HepG2 (cell line): ENCODE measurements around the gene FOXRED2. TPM values are rescaled to one million over a fixed set of nuclear protein-coding genes. Genes with fewer than 3 reads are reported as not detected.

Experiments used
- DRAP1 ChIP-seq: IDR thresholded peaks from 2 replicates; pipeline ENCODE4 v1.6.1; 2016; ENCODE audit warnings: missing genetic modification reagents, missing compliant biosample characterization
- ELF1 ChIP-seq: sonication (generic); formaldehyde crosslinking; IDR thresholded peaks from 2 replicates; pipeline ENCODE4 v1.4.0; 2020; ENCODE audit warnings: missing genetic modification reagents
- FOSL1 ChIP-seq: sonication (generic); formaldehyde crosslinking; IDR thresholded peaks from 2 replicates; pipeline ENCODE4 v1.9.0; 2021; ENCODE audit warnings: missing genetic modification reagents, borderline replicate concordance
- HNF1A ChIP-seq, 2 experiments: sonication (generic) in 1 of 2; formaldehyde crosslinking in 1 of 2; IDR thresholded peaks; 2 replicates each; pipeline versions ENCODE4 v1.4.0 to v1.6.1; 2016 to 2020; ENCODE audit warnings: borderline replicate concordance in 1 of 2, low read depth in 1 of 2, mild to moderate bottlenecking in 1 of 2, missing genetic modification reagents in 1 of 2
- LCORL ChIP-seq, 2 experiments: fragments of 450-650 bp in 1 of 2; sonication (generic) in 1 of 2; formaldehyde crosslinking in 1 of 2; IDR thresholded peaks; 2 replicates each; pipeline versions ENCODE4 v1.5.0 to v1.6.1; 2017 to 2020; ENCODE audit warnings: antibody characterized with exemption in 1 of 2, missing genetic modification reagents in 1 of 2
- NONO ChIP-seq, 2 experiments: fragments of 450-650 bp in 1 of 2; sonication (generic) in 1 of 2; formaldehyde crosslinking in 1 of 2; IDR thresholded peaks in 1 of 2; conservative IDR thresholded peaks in 1 of 2; 2 replicates each; pipeline versions ENCODE4 v1.6.1 to v1.8.0; 2017 to 2022; ENCODE audit warnings: mild to moderate bottlenecking in 1 of 2, missing genetic modification reagents in 1 of 2, moderate library complexity in 1 of 2
- PAF1 ChIP-seq: IDR thresholded peaks from 2 replicates; pipeline ENCODE4 v1.6.1; 2016; ENCODE audit warnings: missing genetic modification reagents, missing compliant biosample characterization
- RFXANK ChIP-seq: IDR thresholded peaks from 2 replicates; pipeline ENCODE4 v1.6.1; 2016
- SMYD3 ChIP-seq: sonication (generic); formaldehyde crosslinking; IDR thresholded peaks from 2 replicates; pipeline ENCODE4 v1.8.1; 2023; ENCODE audit warnings: mild to moderate bottlenecking, missing genetic modification reagents
- SP140L ChIP-seq: sonication (generic); formaldehyde crosslinking; IDR thresholded peaks from 2 replicates; pipeline ENCODE4 v1.4.0; 2020; ENCODE audit warnings: missing genetic modification reagents, borderline replicate concordance
- SPEN ChIP-seq: sonication (generic); formaldehyde crosslinking; IDR thresholded peaks from 2 replicates; pipeline ENCODE4 v1.5.1; 2020; ENCODE audit warnings: low read depth, mild to moderate bottlenecking, missing genetic modification reagents
- SSRP1 ChIP-seq: IDR thresholded peaks from 2 replicates; pipeline ENCODE4 v1.6.1; 2016; ENCODE audit warnings: control low read depth
- THYN1 ChIP-seq: sonication (generic); formaldehyde crosslinking; IDR thresholded peaks from 2 replicates; pipeline ENCODE4 v1.8.1; 2023; ENCODE audit warnings: low read depth, mild to moderate bottlenecking, moderate library complexity, missing genetic modification reagents, borderline replicate concordance
- WIZ ChIP-seq: sonication (generic); formaldehyde crosslinking; IDR thresholded peaks from 2 replicates; pipeline ENCODE4 v1.5.1; 2020; ENCODE audit warnings: mild to moderate bottlenecking, missing genetic modification reagents
- ZFP62 ChIP-seq: sonication (generic); formaldehyde crosslinking; IDR thresholded peaks from 2 replicates; pipeline ENCODE4 v1.4.0; 2020; ENCODE audit warnings: missing genetic modification reagents
- ZNF143 ChIP-seq: sonication (generic); formaldehyde crosslinking; IDR thresholded peaks from 2 replicates; pipeline ENCODE4 v1.4.0; 2020; ENCODE audit warnings: missing genetic modification reagents
- ZNF326 ChIP-seq: sonication (generic); formaldehyde crosslinking; IDR thresholded peaks from 2 replicates; pipeline ENCODE4 v1.4.0; 2020; ENCODE audit warnings: missing genetic modification reagents, borderline replicate concordance
- ZNF441 ChIP-seq: sonication (generic); formaldehyde crosslinking; IDR thresholded peaks from 2 replicates; pipeline ENCODE4 v1.7.0; 2021; ENCODE audit warnings: missing genetic modification reagents, borderline replicate concordance
- ZNF678 ChIP-seq: sonication (generic); formaldehyde crosslinking; IDR thresholded peaks from 2 replicates; pipeline ENCODE4 v1.4.0; 2020; ENCODE audit warnings: mild to moderate bottlenecking, missing genetic modification reagents
- ZNF780A ChIP-seq: sonication (generic); formaldehyde crosslinking; IDR thresholded peaks from 2 replicates; pipeline ENCODE4 v1.8.0; 2022; ENCODE audit warnings: mild to moderate bottlenecking, missing genetic modification reagents, moderate library complexity
- ZNF800 ChIP-seq: sonication (generic); formaldehyde crosslinking; IDR thresholded peaks from 2 replicates; pipeline ENCODE4 v1.4.0; 2020; ENCODE audit warnings: missing genetic modification reagents
- polyA plus RNA-seq, 8 experiments: library from polyadenylated mRNA; depleted of rRNA in 3 of 8; stranded (reverse) in 7 of 8; unstranded in 1 of 8; fragments of >200 nt; fragmentation: Illumina TruSeq in 4 of 8; extraction: Trizol in 4 of 8; gene quantifications; 2 replicates each; pipeline versions ENCODE4 v1.2.1 to v1.2.3, GENCODE V29; 2011 to 2016; ENCODE audit warnings: low read depth in 4 of 8, missing spikeins in 1 of 8, mixed read lengths in 1 of 8; ENCODE audit not compliant: insufficient read depth in 1 of 8
- total RNA-seq, 5 experiments: library from RNA; depleted of rRNA; stranded (reverse); fragments of >200 nt; fragmentation: Illumina TruSeq; extraction: Trizol; gene quantifications; 2 replicates each; pipeline ENCODE4 v1.2.3, GENCODE V29; 2016; ENCODE audit warnings: low read depth in 1 of 5

FOXRED2 gene
- total and polyA plus RNA-seq, 2 of the 13 experiments (the other 11 are each of a cell fraction or from before 2014, with no cell fraction given) = 9.3 to 28.1 TPM

- TF ChIP-seq SMYD3 (CRISPR knock-in tag) = 0 out of 2 replicates have a peak, but pooled peaks have one; percentile 36
- no peak for TF ChIP-seq NONO (IDR thresholded peaks at IDR 0.05)
- TF ChIP-seq NONO (CRISPR knock-in tag; conservative IDR thresholded peaks at IDR 0.05) = 0 out of 2 replicates have a peak, but pooled peaks have one; percentile 10
- TF ChIP-seq SPEN (CRISPR knock-in tag) = peak; percentile 52; the same call in 1 of the 2 replicates
- TF ChIP-seq WIZ (CRISPR knock-in tag) = 0 out of 2 replicates have a peak, but pooled peaks have one; percentile 53
- TF ChIP-seq ZNF678 (CRISPR knock-in tag) = no peak
- TF ChIP-seq THYN1 (CRISPR knock-in tag) = 0 out of 2 replicates have a peak, but pooled peaks have one; percentile 34
- no peak for TF ChIP-seq ZFP62 (CRISPR knock-in tag)
- TF ChIP-seq ZNF326 (CRISPR knock-in tag) = no peak
- no peak for TF ChIP-seq PAF1
- TF ChIP-seq ZNF441 (CRISPR knock-in tag) = no peak
- TF ChIP-seq SP140L = no peak
- TF ChIP-seq ELF1 = no peak
- TF ChIP-seq ZNF143 (CRISPR knock-in tag) = no peak
- TF ChIP-seq FOSL1 (CRISPR knock-in tag) = no peak
- no peak for TF ChIP-seq HNF1A (IDR thresholded peaks at IDR 0.05; ENCODE audit: low read depth)
- no peak for TF ChIP-seq HNF1A (CRISPR knock-in tag; IDR thresholded peaks at IDR 0.05; ENCODE audit: borderline replicate concordance)
- TF ChIP-seq ZNF800 (CRISPR knock-in tag) = 0 out of 2 replicates have a peak, but pooled peaks have one; percentile 10
- TF ChIP-seq LCORL (IDR thresholded peaks at IDR 0.05) = no peak
- TF ChIP-seq LCORL (CRISPR knock-in tag; IDR thresholded peaks at IDR 0.05) = 0 out of 2 replicates have a peak, but pooled peaks have one; percentile 29
- TF ChIP-seq RFXANK (CRISPR knock-in tag) = no peak
- 0 out of 2 replicates have a peak, but pooled peaks have one; percentile 23 for TF ChIP-seq SSRP1 (CRISPR knock-in tag)
- no peak for TF ChIP-seq ZNF780A
- TF ChIP-seq DRAP1 = no peak
Measured at GRCh38 chr22:36480941-36481392, 25.9 kb downstream of the FOXRED2 start (continued).
